Measurements from ENCODE around the gene PPP1R13B. TPM values are rescaled to one million over a fixed set of nuclear protein-coding genes. Genes with fewer than 3 reads are reported as not detected.

Gene PPP1R13B
- total RNA-seq, 2 experiments from 2014 or later, result 8.2 to 18.9 TPM

GRCh38 chr14:103840014-103840413 lies 7.4 kb downstream of the PPP1R13B start:
- intact Hi-C loops (cut with micrococcal nuclease; ENCODE audit: unreplicated experiment), result no loop called here
- Histone ChIP-seq H3K79me2 (ENCODE audit: insufficient read depth, low read depth, low read length) (no peaks in the 10 kb centered on the region), H3K9me3 (ENCODE audit: low read length) (no peaks in the 10 kb centered on the region), H3K4me1 (ENCODE audit: insufficient read depth, low read length, poor library complexity, severe bottlenecking) (no peaks in the 10 kb centered on the region), H3K9me2 (ENCODE audit: insufficient read depth, low read length) (no peaks in the 10 kb centered on the region), H3K4me3 (ENCODE audit: low read depth, low read length, poor library complexity, severe bottlenecking) (no peak overlapping the region), H3K27ac (ENCODE audit: low read depth, low read length, poor library complexity, severe bottlenecking) (no peak overlapping the region), H3K36me3 (ENCODE audit: insufficient read depth, low read length) (no peaks in the 10 kb centered on the region), H3K4me2 (ENCODE audit: low read length) (no peak overlapping the region), H4K20me1 (ENCODE audit: insufficient read depth, low read length) (no peaks in the 10 kb centered on the region), H2AFZ (ENCODE audit: low read length) (no peak overlapping the region)
- TF ChIP-seq CTCF (conservative IDR thresholded peaks at IDR 0.05; ENCODE audit: low read length) (no peak), EZH2phosphoT487 (IDR thresholded peaks at IDR 0.05; ENCODE audit: borderline replicate concordance, low read depth, low read length) (no peak)
- ChIA-PET CTCF (ENCODE audit: unreplicated experiment) (interaction anchor here (1.1 kb wide), 1 partner anchor 34 kb away, joined by 3 read pairs; no protein-coding TSS in a partner anchor), POLR2A (no interaction called here)
- no peak for DNase-seq (ENCODE audit: low spot score)
- BruUV-seq (replicated peaks), result no TSS peak

DNA sequence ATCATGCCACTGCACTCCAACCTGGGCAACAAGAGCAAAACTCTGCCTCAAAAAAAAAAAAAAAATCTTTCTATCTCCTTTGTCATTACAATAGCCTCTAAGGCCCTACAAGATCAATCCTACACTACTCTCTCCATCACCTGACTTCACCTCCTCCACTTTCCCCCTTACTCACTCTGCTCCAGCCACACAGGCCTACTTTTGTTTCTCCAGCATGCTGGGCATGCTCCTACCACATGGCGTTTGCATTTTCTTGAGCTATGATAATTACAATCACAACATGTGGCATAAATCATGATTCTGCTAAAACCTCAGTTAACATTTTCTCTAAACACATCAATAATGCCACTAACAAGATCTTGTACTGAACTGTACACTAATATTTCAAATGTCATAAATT lies 7.8 kb downstream of the PPP1R13B start:
- CTCF ChIA-PET (ENCODE audit: unreplicated experiment), result interaction anchor here (1.1 kb wide), 1 partner anchor 33 kb away, joined by 3 read pairs; no protein-coding TSS in a partner anchor
- Histone ChIP-seq H3K79me2 (ENCODE audit: insufficient read depth, low read depth, low read length) (no peaks in the 10 kb centered on the region), H3K27ac (ENCODE audit: low read depth, low read length, poor library complexity, severe bottlenecking) (no peak overlapping the region), H3K4me2 (ENCODE audit: low read length) (no peak overlapping the region), H4K20me1 (ENCODE audit: insufficient read depth, low read length) (no peaks in the 10 kb centered on the region), H3K4me1 (ENCODE audit: insufficient read depth, low read length, poor library complexity, severe bottlenecking) (no peaks in the 10 kb centered on the region), H2AFZ (ENCODE audit: low read length) (no peak overlapping the region), H3K4me3 (ENCODE audit: low read depth, low read length, poor library complexity, severe bottlenecking) (no peak overlapping the region), H3K9me2 (ENCODE audit: insufficient read depth, low read length) (no peaks in the 10 kb centered on the region), H3K9me3 (ENCODE audit: low read length) (no peaks in the 10 kb centered on the region), H3K36me3 (ENCODE audit: insufficient read depth, low read length) (no peaks in the 10 kb centered on the region)
- intact Hi-C loops (cut with micrococcal nuclease; ENCODE audit: unreplicated experiment), result no loop called here
- no peak for DNase-seq (ENCODE audit: low spot score)
- POLR2A ChIA-PET, result no interaction called here
- TF ChIP-seq EZH2phosphoT487 (IDR thresholded peaks at IDR 0.05; ENCODE audit: borderline replicate concordance, low read depth, low read length), result no peak
- no peak for TF ChIP-seq CTCF (conservative IDR thresholded peaks at IDR 0.05; ENCODE audit: low read length)
- BruUV-seq (replicated peaks), result no TSS peak

DNA sequence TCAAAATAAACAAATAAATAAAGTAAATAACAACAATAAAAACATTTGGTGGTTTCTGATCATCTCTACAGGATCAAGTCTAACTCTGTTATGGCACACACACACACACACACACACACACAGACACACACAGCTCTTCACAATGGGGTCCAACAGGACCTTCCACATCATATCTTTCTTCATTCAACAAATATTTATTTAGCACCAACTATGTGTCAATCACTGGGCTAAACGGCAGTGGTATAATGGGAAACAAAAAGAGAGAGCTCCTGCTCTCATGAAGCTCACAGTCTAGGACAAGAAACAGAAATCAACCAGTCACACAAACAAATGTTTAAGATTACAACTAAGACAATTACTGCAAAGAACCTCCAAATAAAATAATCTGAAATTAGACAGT lies 9.3 kb downstream of the PPP1R13B start:
- CTCF ChIA-PET (ENCODE audit: unreplicated experiment), result no interaction called here
- no peaks in the 10 kb centered on the region for H3K4me1 ChIP-seq (ENCODE audit: insufficient read depth, low read length, poor library complexity, severe bottlenecking)

More for the DNA sequence above, 9.3 kb downstream of the PPP1R13B start:
- Histone ChIP-seq H3K9me3 (ENCODE audit: low read length) (no peaks in the 10 kb centered on the region), H2AFZ (ENCODE audit: low read length) (no peak overlapping the region), H3K9me2 (ENCODE audit: insufficient read depth, low read length) (no peaks in the 10 kb centered on the region), H3K36me3 (ENCODE audit: insufficient read depth, low read length) (no peaks in the 10 kb centered on the region), H4K20me1 (ENCODE audit: insufficient read depth, low read length) (no peaks in the 10 kb centered on the region), H3K27ac (ENCODE audit: low read depth, low read length, poor library complexity, severe bottlenecking) (no peak overlapping the region), H3K4me2 (ENCODE audit: low read length) (no peak overlapping the region), H3K79me2 (ENCODE audit: insufficient read depth, low read depth, low read length) (no peaks in the 10 kb centered on the region), H3K4me3 (ENCODE audit: low read depth, low read length, poor library complexity, severe bottlenecking) (no peak overlapping the region)
- no TSS peak for BruUV-seq (replicated peaks)
- TF ChIP-seq EZH2phosphoT487 (IDR thresholded peaks at IDR 0.05; ENCODE audit: borderline replicate concordance, low read depth, low read length) (no peak), CTCF (conservative IDR thresholded peaks at IDR 0.05; ENCODE audit: low read length) (no peak)
- intact Hi-C loops (cut with micrococcal nuclease; ENCODE audit: unreplicated experiment), result no loop called here
- DNase-seq (ENCODE audit: low spot score), result no peak
- POLR2A ChIA-PET, result interaction anchor here (0.6 kb wide), 1 partner anchor 1472 kb away, joined by 5 read pairs; no protein-coding TSS in a partner anchor
